CD14-positive monocyte (primary cell): Measurements from ENCODE around the gene ZNF76. TPM values are rescaled to one million over a fixed set of nuclear protein-coding genes. Genes with fewer than 3 reads are reported as not detected.

Experiments
- DNase-seq, 3 donors: peaks; one replicate each; pipeline ENCODE4 v3.0.0-alpha.2; 2011 to 2022
- H2AFZ ChIP-seq: 2 replicates; pipeline ENCODE4 v1.6.0; 2012; ENCODE audit warnings: mild to moderate bottlenecking, low read depth, low read length, inconsistent platforms; ENCODE audit not compliant: insufficient read depth, poor library complexity, severe bottlenecking
- H3K27ac ChIP-seq, 2 donors: 1 replicate in 1 of 2; 2 replicates in 1 of 2; pipeline ENCODE4 v1.5.1; 2012 to 2013; ENCODE audit warnings: low read length in 2 of 2, control low read depth in 1 of 2, inconsistent platforms in 1 of 2, low read depth in 1 of 2, mild to moderate bottlenecking in 1 of 2
- H3K27me3 ChIP-seq, 2 donors: one replicate each; pipeline versions ENCODE4 v1.6.0 to v1.6.1; 2011 to 2013; ENCODE audit warnings: low read length in 2 of 2; ENCODE audit not compliant: control insufficient read depth in 2 of 2, insufficient read depth in 2 of 2
- H3K36me3 ChIP-seq, 2 donors: replicated peaks in 1 of 2; 1 replicate in 1 of 2; 2 replicates in 1 of 2; pipeline versions ENCODE4 v1.5.1 to v1.6.1; 2012 to 2013; ENCODE audit warnings: low read length in 2 of 2, control low read depth in 1 of 2, inconsistent platforms in 1 of 2, mild to moderate bottlenecking in 1 of 2; ENCODE audit not compliant: insufficient read depth in 2 of 2, control insufficient read depth in 1 of 2
- H3K4me1 ChIP-seq, 2 donors: 1 replicate in 1 of 2; 2 replicates in 1 of 2; pipeline versions ENCODE4 v1.5.1 to v1.6.1; 2012 to 2013; ENCODE audit warnings: low read length in 2 of 2, control low read depth in 1 of 2, inconsistent platforms in 1 of 2, mild to moderate bottlenecking in 1 of 2, moderate library complexity in 1 of 2; ENCODE audit not compliant: insufficient read depth in 2 of 2, control insufficient read depth in 1 of 2
- H3K4me2 ChIP-seq: replicated peaks from 2 replicates; pipeline ENCODE3; 2012; ENCODE audit warnings: low read length, moderate library complexity, mild to moderate bottlenecking; ENCODE audit not compliant: poor library complexity, severe bottlenecking; ENCODE audit errors: extremely low read depth
- H3K4me3 ChIP-seq, 3 experiments: fragments of 200-600 bp in 1 of 3; sonication (generic) in 1 of 3; replicated peaks in 1 of 3; 1 replicate in 2 of 3; 2 replicates in 1 of 3; pipeline ENCODE4 v1.5.1; 2011 to 2013; ENCODE audit warnings: low read length in 3 of 3, mild to moderate bottlenecking in 3 of 3, control low read depth in 2 of 3, low read depth in 2 of 3, inconsistent platforms in 1 of 3, moderate library complexity in 1 of 3
- H3K79me2 ChIP-seq: 2 replicates; pipeline ENCODE4 v1.6.0; 2012; ENCODE audit warnings: mild to moderate bottlenecking, control low read depth, inconsistent platforms, low read length, moderate library complexity; ENCODE audit not compliant: insufficient read depth
- H3K9ac ChIP-seq: 2 replicates; pipeline ENCODE4 v1.6.0; 2017; ENCODE audit warnings: low read length, mild to moderate bottlenecking; ENCODE audit not compliant: insufficient read depth, poor library complexity, severe bottlenecking
- H3K9me3 ChIP-seq, 2 donors: replicated peaks in 1 of 2; 1 replicate in 1 of 2; 2 replicates in 1 of 2; pipeline versions ENCODE4 v1.5.1 to v1.6.1; 2012 to 2013; ENCODE audit warnings: low read length in 2 of 2, control low read depth in 1 of 2; ENCODE audit not compliant: control insufficient read depth in 1 of 2, insufficient read depth in 1 of 2
- H4K20me1 ChIP-seq: 2 replicates; pipeline ENCODE4 v1.6.0; 2012; ENCODE audit warnings: mild to moderate bottlenecking, low read length, control low read depth, moderate library complexity; ENCODE audit not compliant: insufficient read depth
- H3K27ac Mint-ChIP-seq, 7 donors: one replicate each; pipeline ENCODE4 v1.8.0; 2020; ENCODE audit warnings: mild to moderate bottlenecking in 7 of 7, mixed read lengths in 7 of 7, moderate library complexity in 6 of 7, inconsistent platforms in 2 of 7
- H3K27me3 Mint-ChIP-seq, 3 donors: one replicate each; pipeline ENCODE4 v1.8.0; 2021 to 2022; ENCODE audit warnings: low read depth in 3 of 3, mild to moderate bottlenecking in 3 of 3, mixed read lengths in 3 of 3, moderate library complexity in 3 of 3, inconsistent platforms in 1 of 3
- H3K36me3 Mint-ChIP-seq, 2 donors: one replicate each; pipeline ENCODE4 v1.8.0; 2020; ENCODE audit warnings: mixed read lengths in 2 of 2, inconsistent platforms in 1 of 2, mild to moderate bottlenecking in 1 of 2
- H3K4me1 Mint-ChIP-seq: one replicate; pipeline ENCODE4 v1.8.0; 2020; ENCODE audit warnings: mild to moderate bottlenecking, mixed read lengths
- H3K4me3 Mint-ChIP-seq, 2 donors: one replicate each; pipeline ENCODE4 v1.8.0; 2020; ENCODE audit warnings: mild to moderate bottlenecking in 2 of 2, mixed read lengths in 2 of 2, moderate library complexity in 1 of 2
- H3K9me3 Mint-ChIP-seq, 7 donors: one replicate each; pipeline ENCODE4 v1.8.0; 2020 to 2022; ENCODE audit warnings: mixed read lengths in 7 of 7, mild to moderate bottlenecking in 6 of 7, moderate library complexity in 6 of 7, inconsistent platforms in 2 of 7
- WGBS: methylation state at CpG from one replicate; pipeline ENCODE4 v1.1.5; 2013; ENCODE audit warnings: missing lambda C conversion rate; ENCODE audit not compliant: insufficient coverage; 5-methylcytosine and 5-hydroxymethylcytosine counted together
- intact Hi-C, 2 donors: fragments of 100-400 bp; cut with micrococcal nuclease; formaldehyde crosslinking; loops; one replicate each; pipeline versions ENCODE4 v1.15.0 to v1.15.1; 2023
- polyA plus RNA-seq, 3 donors: library from polyadenylated mRNA; depleted of rRNA in 1 of 3; unstranded in 2 of 3; stranded (reverse) in 1 of 3; fragments of 300-500 nt in 2 of 3; fragments of >200 nt in 1 of 3; fragmentation: Illumina TruSeq in 2 of 3; gene quantifications; 1 replicate in 2 of 3; 2 replicates in 1 of 3; pipeline ENCODE4 v1.2.3, GENCODE V29; 2012 to 2021
- TF ChIP-seq, protein P1 (sequence below): fragments of 200-600 bp; IDR thresholded peaks from one replicate; pipeline ENCODE4 v1.8.0; 2022; ENCODE audit warnings: antibody characterized with exemption, mild to moderate bottlenecking

Gene ZNF76
- polyA plus RNA-seq, 3 donors = 6.8 to 49.7 (median 9.6) TPM

DNA sequence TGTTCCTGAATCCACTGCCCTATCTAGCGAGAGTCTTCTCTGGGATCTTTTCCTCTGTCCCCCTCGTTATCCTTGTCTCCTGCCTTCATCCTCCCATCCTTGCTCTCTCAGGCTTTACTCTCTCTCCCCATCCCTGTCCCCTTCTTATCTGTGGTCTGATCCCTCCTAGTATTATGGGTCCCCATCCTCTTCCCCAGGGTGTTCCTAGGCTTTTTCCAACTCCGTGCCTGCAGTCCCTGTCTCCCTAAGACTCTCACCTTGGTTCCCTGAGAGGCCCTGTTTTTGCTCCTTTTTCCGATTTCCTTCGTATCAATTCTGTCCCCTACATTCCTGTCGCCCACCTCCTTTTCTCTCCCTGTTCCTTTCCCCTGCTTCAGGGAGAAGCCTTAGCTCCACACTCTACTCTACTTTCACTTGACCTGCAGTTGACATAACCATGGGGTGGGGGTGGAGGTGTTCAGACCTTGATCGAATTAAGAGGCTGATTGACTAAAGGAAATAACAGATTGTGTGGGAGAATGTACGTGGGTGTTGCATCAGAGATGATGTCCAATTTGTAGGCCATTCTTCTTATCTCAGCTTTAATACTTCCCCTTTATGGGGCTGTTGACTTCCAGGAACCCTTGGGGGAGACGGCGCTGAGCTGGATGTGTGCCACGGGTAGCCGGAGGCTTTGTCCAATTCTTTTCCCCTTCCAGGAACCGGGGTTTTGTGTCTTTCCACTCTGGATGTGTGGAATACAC is 83.7 kb downstream of the ZNF76 start:
- Histone ChIP-seq H2AFZ (peak overlapping the region; percentile 56), H3K9me3 (no peaks in the 10 kb centered on the region), H3K4me2 (peak overlapping the region; percentile 98), H3K27ac (peak overlapping the region in 1 of 2 donors; percentile 73), H3K9ac (peak overlapping the region; percentile 83), H3K36me3 (peaks cover 16 to 36% of the 10 kb centered on the region in 2 donors), H3K4me3 (peak overlapping the region; percentile 69 to 96 (median 94)), H3K27me3 (peaks cover 6 to 18% of the 10 kb centered on the region in 2 donors), H3K79me2 (peaks cover 17% of the 10 kb centered on the region), H4K20me1 (peaks cover 49% of the 10 kb centered on the region), H3K4me1 (peaks cover 17 to 22% of the 10 kb centered on the region in 2 donors)
- Mint-ChIP-seq H3K4me3 (peak overlapping the region; percentile 94 to 96), H3K4me1 (peaks cover 40% of the 10 kb centered on the region), H3K27ac (peak overlapping the region; percentile 88 to 98 (median 91)), H3K36me3 (peaks cover 37 to 44% of the 10 kb centered on the region in 2 donors), H3K27me3 (peaks cover 8 to 29% (median 21%) of the 10 kb centered on the region in 3 donors), H3K9me3 (peaks cover 0 to 2% (median 0%) of the 10 kb centered on the region in 7 donors)
- TF ChIP-seq, protein P1, sequence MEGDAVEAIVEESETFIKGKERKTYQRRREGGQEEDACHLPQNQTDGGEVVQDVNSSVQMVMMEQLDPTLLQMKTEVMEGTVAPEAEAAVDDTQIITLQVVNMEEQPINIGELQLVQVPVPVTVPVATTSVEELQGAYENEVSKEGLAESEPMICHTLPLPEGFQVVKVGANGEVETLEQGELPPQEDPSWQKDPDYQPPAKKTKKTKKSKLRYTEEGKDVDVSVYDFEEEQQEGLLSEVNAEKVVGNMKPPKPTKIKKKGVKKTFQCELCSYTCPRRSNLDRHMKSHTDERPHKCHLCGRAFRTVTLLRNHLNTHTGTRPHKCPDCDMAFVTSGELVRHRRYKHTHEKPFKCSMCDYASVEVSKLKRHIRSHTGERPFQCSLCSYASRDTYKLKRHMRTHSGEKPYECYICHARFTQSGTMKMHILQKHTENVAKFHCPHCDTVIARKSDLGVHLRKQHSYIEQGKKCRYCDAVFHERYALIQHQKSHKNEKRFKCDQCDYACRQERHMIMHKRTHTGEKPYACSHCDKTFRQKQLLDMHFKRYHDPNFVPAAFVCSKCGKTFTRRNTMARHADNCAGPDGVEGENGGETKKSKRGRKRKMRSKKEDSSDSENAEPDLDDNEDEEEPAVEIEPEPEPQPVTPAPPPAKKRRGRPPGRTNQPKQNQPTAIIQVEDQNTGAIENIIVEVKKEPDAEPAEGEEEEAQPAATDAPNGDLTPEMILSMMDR = no peak
- 7% methylated on average over 3 of the region's 13 CpGs for WGBS
- intact Hi-C loops = loop anchor here (1.0 to 5.0 kb wide), 5 partner anchors 28 to 125 kb away; partner anchors contain the start of gene RPL10A (in 2 of the 2)
- DNase-seq = peak; percentile 64 to 82 (median 79)

DNA sequence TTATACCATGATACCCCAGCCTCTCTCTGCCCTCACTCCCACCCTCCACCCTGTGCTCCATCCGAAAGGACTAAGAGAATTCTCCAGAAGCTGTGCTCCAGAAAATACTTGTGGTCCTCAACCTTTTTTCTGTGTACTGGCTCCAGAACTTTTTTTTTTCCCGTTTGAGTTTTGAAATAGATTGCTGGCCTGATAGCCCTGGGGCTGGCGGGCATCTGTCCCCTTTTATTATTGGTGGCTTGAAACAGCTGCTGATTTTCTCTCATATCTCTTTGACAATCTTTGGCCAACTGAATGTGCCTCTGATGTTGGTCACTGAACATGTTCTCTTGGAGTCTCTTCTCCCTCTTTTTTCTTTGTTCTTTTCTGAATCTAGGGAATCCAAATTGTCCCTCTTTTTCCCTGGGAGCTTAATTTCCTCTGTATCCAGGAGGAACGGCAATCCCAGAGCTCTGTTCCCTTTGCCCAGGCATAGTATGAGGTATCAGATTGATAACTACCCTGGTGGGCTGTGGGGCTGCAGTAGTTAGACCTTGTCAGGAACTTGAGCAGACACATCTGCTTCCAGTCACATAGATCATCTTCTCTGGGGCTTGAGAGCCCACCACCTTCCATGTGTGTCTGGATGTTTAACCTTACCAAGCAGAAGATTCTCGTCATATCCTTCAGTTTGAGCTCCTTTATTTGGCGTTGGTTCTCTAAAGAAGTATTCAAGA is 84.5 kb downstream of the ZNF76 start:
- Histone ChIP-seq H3K4me3 (peak overlapping the region; percentile 69 to 96 (median 94)), H4K20me1 (peaks cover 57% of the 10 kb centered on the region), H3K79me2 (peaks cover 17% of the 10 kb centered on the region), H3K36me3 (peaks cover 18 to 43% of the 10 kb centered on the region in 2 donors), H3K27me3 (peaks cover 6 to 18% of the 10 kb centered on the region in 2 donors), H3K4me1 (peaks cover 23 to 28% of the 10 kb centered on the region in 2 donors), H3K9ac (peak overlapping the region; percentile 83), H3K27ac (no peak overlapping the region), H3K9me3 (no peaks in the 10 kb centered on the region), H2AFZ (no peak overlapping the region), H3K4me2 (peak overlapping the region; percentile 98)
- peaks cover 44 to 51% of the 10 kb centered on the region in 2 donors for H3K36me3 Mint-ChIP-seq
- intact Hi-C loops = loop anchor here (1.0 to 5.0 kb wide), 5 partner anchors 27 to 124 kb away; partner anchors contain the start of gene RPL10A (in 2 of the 2)
- H3K27me3 Mint-ChIP-seq = peaks cover 10 to 28% (median 17%) of the 10 kb centered on the region in 3 donors
- WGBS = 67% methylated on average over 3 of the region's 6 CpGs
- H3K4me3 Mint-ChIP-seq = peak overlapping the region; percentile 94 to 96
- peak overlapping the region in 6 of 7 donors; percentile 17 to 95 (median 90) for H3K27ac Mint-ChIP-seq
- TF ChIP-seq, protein P1 = no peak
- DNase-seq = no peak
- H3K4me1 Mint-ChIP-seq = peaks cover 43% of the 10 kb centered on the region
- H3K9me3 Mint-ChIP-seq = peaks cover 0 to 2% (median 0%) of the 10 kb centered on the region in 7 donors
